Lower leg skin (tissue), 4 donors: ENCODE data around the gene MARCKS. TPM values are rescaled to one million over a fixed set of nuclear protein-coding genes. Genes with fewer than 3 reads are reported as not detected.

Experiments
- DNase-seq, 2 donors: peaks; one replicate each; pipeline ENCODE4 v3.0.0-alpha.2; 2019; ENCODE audit warnings: low spot score in 2 of 2
- H3K4me3 ChIP-seq: fragments of 200-600 bp; sonication (generic); 2 replicates; pipeline ENCODE4 v1.5.1; 2017; ENCODE audit warnings: mild to moderate bottlenecking, low read depth; ENCODE audit not compliant: poor library complexity, severe bottlenecking
- CTCF ChIP-seq, 3 donors: fragments of 450-650 bp; IDR thresholded peaks; one replicate each; pipeline ENCODE4 v1.5.1; 2016; ENCODE audit warnings: antibody characterized with exemption in 3 of 3, mild to moderate bottlenecking in 3 of 3, moderate library complexity in 2 of 3
- POLR2A ChIP-seq, 2 donors: fragments of 450-650 bp; IDR thresholded peaks; one replicate each; pipeline ENCODE4 v1.6.1; 2016 to 2017; ENCODE audit warnings: antibody characterized with exemption in 2 of 2, mild to moderate bottlenecking in 1 of 2, moderate library complexity in 1 of 2
- WGBS, 2 donors: methylation state at CpG; one replicate each; pipeline ENCODE4 v1.1.5; 2018; 5-methylcytosine and 5-hydroxymethylcytosine counted together
- intact Hi-C: fragments of 100-400 bp; cut with DNase I; formaldehyde crosslinking; loops from one replicate; pipeline ENCODE4 v1.15.0; 2023; ENCODE audit warnings: low total_unique reads
- total RNA-seq, 4 donors: library from RNA; depleted of rRNA; stranded (reverse); fragments of >200 nt; gene quantifications; one replicate each; pipeline ENCODE4 v1.1.0, GENCODE V29; 2016

MARCKS gene
- total RNA-seq, 4 donors from 2014 or later, result 48.6 to 130 (median 66.2) TPM

- no peak overlapping the region for H3K4me3 ChIP-seq
These were observed 36.4 kb upstream of the MARCKS start for GRCh38 chr6:113820761-113821160.

GRCh38 chr6:113821445-113821844 lies 35.7 kb upstream of the MARCKS start:
- intact Hi-C loops, result no loop called here
- no peak for DNase-seq
- 91% methylated on average over 3 of the region's 3 CpGs for WGBS, 2 donors
- no peak overlapping the region for H3K4me3 ChIP-seq
- TF ChIP-seq CTCF (IDR thresholded peaks at IDR 0.05), result no peak
- no peak for TF ChIP-seq POLR2A (IDR thresholded peaks at IDR 0.05)

More at GRCh38 chr6:113820761-113821160, 36.4 kb upstream of the MARCKS start:
- TF ChIP-seq CTCF (IDR thresholded peaks at IDR 0.05) (no peak), POLR2A (IDR thresholded peaks at IDR 0.05) (no peak)
- intact Hi-C loops, result no loop called here
- no peak for DNase-seq
- 95 to 96% methylated on average over 5 of the region's 5 CpGs for WGBS, 2 donors

GRCh38 chr6:113823916-113824315 lies 33.2 kb upstream of the MARCKS start:
- no peak overlapping the region for H3K4me3 ChIP-seq
- no peak for DNase-seq
- intact Hi-C loops, result no loop called here
- no peak for TF ChIP-seq POLR2A (IDR thresholded peaks at IDR 0.05)
- TF ChIP-seq CTCF (IDR thresholded peaks at IDR 0.05), result no peak
- WGBS, 2 donors, result 68 to 85% methylated on average over 3 of the region's 3 CpGs

GRCh38 chr6:113824411-113824810 lies 32.7 kb upstream of the MARCKS start:
- WGBS, 2 donors, result 49 to 66% methylated on average over 2 of the region's 2 CpGs
- TF ChIP-seq CTCF (IDR thresholded peaks at IDR 0.05) (no peak), POLR2A (IDR thresholded peaks at IDR 0.05) (no peak)
- no peak overlapping the region for H3K4me3 ChIP-seq
- DNase-seq, result peak in 1 of 2 donors; percentile 23
- intact Hi-C loops, result no loop called here

GRCh38 chr6:113824866-113825265 lies 32.3 kb upstream of the MARCKS start:
- no peak for TF ChIP-seq CTCF (IDR thresholded peaks at IDR 0.05)
- no peak for TF ChIP-seq POLR2A (IDR thresholded peaks at IDR 0.05)
- WGBS, 2 donors, result 91% methylated on average over 3 of the region's 3 CpGs
- intact Hi-C loops, result no loop called here
- no peak overlapping the region for H3K4me3 ChIP-seq
- no peak for DNase-seq

- intact Hi-C loops, result no loop called here
- 17 to 25% methylated on average over 5 of the region's 5 CpGs for WGBS, 2 donors
- no peak for TF ChIP-seq CTCF (IDR thresholded peaks at IDR 0.05)
- TF ChIP-seq POLR2A (IDR thresholded peaks at IDR 0.05), result no peak
- peak; percentile 70 to 94 for DNase-seq
- H3K4me3 ChIP-seq, result no peak overlapping the region
These were observed 31.4 kb upstream of the MARCKS start for GRCh38 chr6:113825781-113826180.
